Common myeloid progenitor, CD34-positive (primary cell): ENCODE data around the gene NPLOC4.

Source experiments
- CTCF ChIA-PET: fragments of 350-600 bp; sonication (Branson Sonifier 250); formaldehyde crosslinking; loops from one replicate; lab custom pipeline; 2021; ENCODE audit warnings: antibody characterized with exemption; lab: Charles Lee
- POLR2A ChIA-PET: fragments of 350-600 bp; sonication (Branson Sonifier 250); formaldehyde crosslinking; loops from one replicate; lab custom pipeline; 2021; ENCODE audit warnings: antibody characterized with exemption; lab: Charles Lee
- DNase-seq, 3 donors: peaks; one replicate each; pipeline versions ENCODE4 v3.0.0 to v3.0.0-alpha.2; 2013
- H3K27ac ChIP-seq, 2 experiments: 1 replicate in 1 of 2; 2 replicates in 1 of 2; pipeline ENCODE4 v1.7.0; 2013; ENCODE audit warnings: inconsistent platforms in 2 of 2, low read length in 2 of 2, mild to moderate bottlenecking in 2 of 2, low read depth in 1 of 2, moderate library complexity in 1 of 2; ENCODE audit not compliant: severe bottlenecking in 2 of 2, insufficient read depth in 1 of 2, poor library complexity in 1 of 2
- H3K27me3 ChIP-seq, 5 experiments: replicated peaks in 2 of 5; 1 replicate in 3 of 5; 2 replicates in 2 of 5; pipeline versions ENCODE4 v1.6.1 to v1.7.0; 2013; ENCODE audit warnings: low read length in 4 of 5, mild to moderate bottlenecking in 2 of 5, moderate library complexity in 2 of 5, inconsistent platforms in 1 of 5; ENCODE audit not compliant: insufficient read depth in 5 of 5, control insufficient read depth in 4 of 5
- H3K36me3 ChIP-seq, 4 experiments: 1 replicate in 2 of 4; 2 replicates in 2 of 4; pipeline versions ENCODE4 v1.6.1 to v1.7.0; 2013; ENCODE audit warnings: low read length in 3 of 4, control low read depth in 1 of 4, mild to moderate bottlenecking in 1 of 4; ENCODE audit not compliant: control insufficient read depth in 4 of 4, insufficient read depth in 4 of 4
- H3K4me1 ChIP-seq, 4 experiments: 1 replicate in 3 of 4; 2 replicates in 1 of 4; pipeline versions ENCODE4 v1.6.1 to v1.7.1; 2013; ENCODE audit warnings: low read length in 3 of 4, mild to moderate bottlenecking in 3 of 4, control low read depth in 1 of 4, inconsistent platforms in 1 of 4, moderate library complexity in 1 of 4; ENCODE audit not compliant: control insufficient read depth in 4 of 4, insufficient read depth in 4 of 4; ENCODE audit errors: control extremely low read depth in 1 of 4
- H3K4me3 ChIP-seq, 7 experiments: 1 replicate in 4 of 7; 2 replicates in 3 of 7; pipeline versions ENCODE4 v1.5.1 to v1.7.0; 2013; ENCODE audit warnings: mild to moderate bottlenecking in 7 of 7, low read length in 6 of 7, moderate library complexity in 6 of 7, inconsistent platforms in 2 of 7, low read depth in 2 of 7, control low read depth in 1 of 7; ENCODE audit not compliant: insufficient read depth in 4 of 7, control insufficient read depth in 1 of 7; ENCODE audit errors: extremely low read depth in 1 of 7
- H3K9me3 ChIP-seq, 5 experiments: 1 replicate in 4 of 5; 2 replicates in 1 of 5; pipeline versions ENCODE4 v1.6.1 to v1.7.1; 2013; ENCODE audit warnings: low read length in 4 of 5, mild to moderate bottlenecking in 2 of 5, inconsistent platforms in 1 of 5, low read depth in 1 of 5, moderate library complexity in 1 of 5; ENCODE audit not compliant: control insufficient read depth in 4 of 5, insufficient read depth in 2 of 5; ENCODE audit errors: control extremely low read depth in 1 of 5
- WGBS: methylation state at CpG from one replicate; pipeline ENCODE4 v1.1.5; 2013; ENCODE audit not compliant: insufficient coverage; 5-methylcytosine and 5-hydroxymethylcytosine counted together

The NPLOC4 gene

DNA sequence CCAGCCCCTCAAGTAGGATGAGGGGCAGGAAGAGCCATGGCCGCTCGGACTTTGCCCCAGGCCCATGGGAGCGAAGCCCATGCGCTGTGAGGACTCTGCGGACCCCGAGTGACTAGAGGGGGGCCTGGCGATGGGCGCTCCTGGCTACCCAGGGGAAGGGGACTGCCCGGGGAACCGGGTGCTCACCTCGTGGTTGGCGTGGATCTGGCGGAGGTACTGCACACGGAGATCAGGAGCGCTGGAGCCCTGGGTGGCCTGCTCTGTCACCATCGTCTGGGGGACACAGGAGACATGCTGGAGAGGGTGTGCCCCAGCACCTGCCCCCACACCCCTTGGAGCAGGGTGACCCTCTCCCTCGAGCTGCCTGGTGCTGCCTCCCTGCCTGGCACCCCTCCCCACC, 95.8 kb downstream of the NPLOC4 start:
- H3K4me3 ChIP-seq: no peak overlapping the region
- WGBS: 96% methylated on average over 15 of the region's 17 CpGs
- peaks cover 0 to 24% (median 6%) of the 10 kb centered on the region in 5 experiments for H3K27me3 ChIP-seq
- peaks cover 5 to 70% (median 53%) of the 10 kb centered on the region in 4 experiments for H3K36me3 ChIP-seq
- no peak for DNase-seq
- ChIA-PET CTCF (no interaction called here), POLR2A (no interaction called here)
- no peaks in the 10 kb centered on the region for H3K9me3 ChIP-seq
- no peak overlapping the region for H3K27ac ChIP-seq
- H3K4me1 ChIP-seq: peaks cover 0 to 14% (median 7%) of the 10 kb centered on the region in 4 experiments

DNA sequence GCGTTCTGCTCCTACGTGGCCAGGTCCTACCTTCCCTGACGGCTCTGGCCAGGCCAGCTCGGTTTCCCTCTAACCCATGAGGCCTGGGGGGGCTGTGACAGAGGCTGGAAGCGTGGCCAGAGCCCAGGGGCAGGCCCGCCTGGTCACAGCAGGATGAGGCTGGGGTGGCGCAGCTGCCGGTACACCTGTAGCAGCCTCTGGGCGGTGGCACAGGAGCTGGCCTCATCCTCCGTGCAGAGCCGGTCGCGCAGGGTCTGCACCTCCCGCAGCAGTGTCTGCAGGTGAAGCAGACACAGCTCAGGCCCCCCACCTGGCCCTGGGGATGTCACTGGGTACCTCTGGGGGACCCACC, 96.3 kb downstream of the NPLOC4 start:
- peaks cover 5 to 65% (median 48%) of the 10 kb centered on the region in 4 experiments for H3K36me3 ChIP-seq
- WGBS: 98% methylated on average over 14 of the region's 14 CpGs
- no peak overlapping the region for H3K4me3 ChIP-seq
- ChIA-PET POLR2A (no interaction called here), CTCF (interaction anchor here (0.7 kb wide), 1 partner anchor 61 kb away, joined by 3 read pairs; no protein-coding TSS in a partner anchor)
- no peaks in the 10 kb centered on the region for H3K9me3 ChIP-seq
- peaks cover 0 to 14% (median 7%) of the 10 kb centered on the region in 4 experiments for H3K4me1 ChIP-seq
- DNase-seq: no peak
- H3K27me3 ChIP-seq: peaks cover 0 to 29% (median 10%) of the 10 kb centered on the region in 5 experiments
- no peak overlapping the region for H3K27ac ChIP-seq

DNA sequence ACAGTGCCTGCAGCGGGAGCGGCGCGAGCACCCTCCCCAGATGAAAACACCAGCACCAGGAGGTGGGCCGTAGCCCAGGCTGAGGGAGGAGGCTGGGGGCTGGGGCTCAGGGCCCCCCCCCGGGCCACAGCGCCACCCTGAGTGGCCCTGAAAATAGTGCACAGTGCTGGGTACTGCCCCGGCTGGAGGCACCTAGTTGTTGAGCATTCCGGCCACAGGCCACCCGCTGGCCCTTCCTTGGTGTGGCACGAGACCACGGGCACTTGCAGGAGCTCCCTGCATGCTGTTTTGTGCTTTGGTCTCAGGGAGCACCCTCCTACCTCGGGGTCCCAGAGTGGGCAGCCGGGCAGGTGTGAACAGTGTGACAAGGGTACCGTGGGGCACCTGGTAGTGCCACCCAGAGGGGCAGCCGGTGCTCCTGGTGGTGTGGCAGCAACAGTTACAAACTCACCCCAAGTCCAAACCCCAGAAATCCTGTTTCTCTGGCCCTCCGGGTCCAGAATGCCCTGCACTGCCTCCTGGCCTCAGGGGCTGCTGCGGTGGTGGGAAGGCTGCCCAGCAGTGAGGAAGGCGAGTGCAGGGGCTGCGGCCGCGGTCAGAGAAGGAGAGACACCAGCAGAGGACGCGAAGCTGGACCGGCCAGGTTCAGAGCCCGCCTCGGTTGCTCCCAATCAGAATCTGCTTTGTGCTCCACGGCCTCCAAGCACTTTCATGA, 96.8 kb downstream of the NPLOC4 start:
- peaks cover 0 to 14% (median 7%) of the 10 kb centered on the region in 4 experiments for H3K4me1 ChIP-seq
- no peaks in the 10 kb centered on the region for H3K9me3 ChIP-seq
- H3K27me3 ChIP-seq: peaks cover 0 to 34% (median 10%) of the 10 kb centered on the region in 5 experiments
- ChIA-PET CTCF (interaction anchor here (0.7 to 4.1 kb wide), 2 partner anchors 61 to 286 kb away, joined by 3 to 19 read pairs; no protein-coding TSS in a partner anchor), POLR2A (no interaction called here)
- H3K4me3 ChIP-seq: no peak overlapping the region
- WGBS: 97% methylated on average over 25 of the region's 28 CpGs
- H3K36me3 ChIP-seq: peaks cover 3 to 60% (median 43%) of the 10 kb centered on the region in 4 experiments
- H3K27ac ChIP-seq: no peak overlapping the region
- DNase-seq: no peak

DNA sequence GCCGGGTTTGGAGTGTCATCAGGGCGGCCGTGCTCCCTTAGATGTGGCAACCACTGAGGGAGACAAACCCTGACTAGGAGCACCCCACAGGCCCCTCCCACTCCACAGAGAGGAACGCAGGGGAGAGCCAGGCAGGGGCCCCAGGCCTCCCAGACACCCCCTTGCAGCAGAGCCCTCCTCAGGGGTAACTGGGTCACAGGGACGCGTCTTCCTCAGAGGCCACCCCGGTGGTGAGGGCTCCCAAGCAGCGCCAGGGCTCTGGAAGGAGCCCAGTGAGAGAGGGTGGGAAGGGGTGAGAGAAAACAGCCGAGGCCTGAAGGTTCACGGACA, 97.4 kb downstream of the NPLOC4 start:
- peaks cover 0 to 39% (median 10%) of the 10 kb centered on the region in 5 experiments for H3K27me3 ChIP-seq
- ChIA-PET POLR2A (no interaction called here), CTCF (interaction anchor here (0.9 to 4.1 kb wide), 3 partner anchors 55 to 286 kb away, joined by 3 to 19 read pairs (median 6); no protein-coding TSS in a partner anchor)
- H3K36me3 ChIP-seq: peaks cover 2 to 55% (median 39%) of the 10 kb centered on the region in 4 experiments
- no peak overlapping the region for H3K27ac ChIP-seq
- DNase-seq: no peak
- WGBS: 98% methylated on average over 7 of the region's 10 CpGs
- no peak overlapping the region for H3K4me3 ChIP-seq
- peaks cover 0 to 14% (median 7%) of the 10 kb centered on the region in 4 experiments for H3K4me1 ChIP-seq
- H3K9me3 ChIP-seq: no peaks in the 10 kb centered on the region

DNA sequence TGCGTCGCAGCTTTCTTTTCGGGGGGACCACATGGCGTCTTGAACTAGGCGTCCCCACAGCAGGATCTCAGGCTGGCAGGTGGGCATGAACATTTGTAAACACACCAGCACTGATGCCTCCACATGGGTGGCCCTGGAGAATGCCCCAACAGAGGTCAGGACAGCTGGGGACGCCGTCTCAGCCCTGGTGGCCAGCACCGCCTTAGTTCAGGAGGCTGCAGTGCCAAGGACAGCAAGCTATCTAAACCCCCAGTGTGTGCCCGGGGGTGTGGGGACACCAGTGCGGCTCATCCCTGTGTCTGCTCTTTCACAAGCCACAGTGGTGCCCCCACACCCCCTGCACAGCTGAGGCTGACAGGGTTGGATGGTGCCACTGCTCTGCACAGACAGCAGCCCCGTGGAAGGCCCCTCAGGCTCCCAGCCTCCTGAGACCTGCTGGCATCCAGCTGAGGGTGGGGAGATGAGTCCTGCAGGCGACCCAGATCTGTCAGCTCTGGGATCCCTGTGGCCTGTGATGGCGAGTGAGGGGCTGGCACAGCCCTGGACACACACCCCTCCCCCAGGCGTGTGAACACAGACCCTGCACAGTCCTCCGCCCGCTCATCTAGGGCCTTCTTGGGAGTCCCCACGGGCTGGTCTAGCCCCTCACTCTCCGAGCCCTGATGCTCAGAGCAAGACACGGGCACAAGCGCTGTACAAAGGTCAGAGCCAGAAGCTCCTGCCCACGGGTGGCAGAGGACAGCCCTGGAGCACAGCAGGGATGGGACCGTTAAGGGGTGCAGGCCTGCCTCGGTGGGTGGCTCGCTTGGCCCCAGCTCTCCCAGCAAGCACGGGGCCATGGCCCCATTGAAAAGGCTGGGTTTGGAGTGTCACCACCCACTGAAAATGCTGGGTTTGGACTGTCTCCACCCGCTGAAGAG, 98.0 kb downstream of the NPLOC4 start:
- Histone ChIP-seq H3K27ac (no peak overlapping the region), H3K9me3 (no peaks in the 10 kb centered on the region), H3K4me3 (no peak overlapping the region), H3K4me1 (peaks cover 0 to 16% (median 7%) of the 10 kb centered on the region in 4 experiments), H3K27me3 (peaks cover 0 to 43% (median 10%) of the 10 kb centered on the region in 5 experiments), H3K36me3 (peaks cover 0 to 48% (median 33%) of the 10 kb centered on the region in 4 experiments)
- 96% methylated on average over 22 of the region's 26 CpGs for WGBS
- DNase-seq: no peak
- POLR2A ChIA-PET: no interaction called here
- CTCF ChIA-PET: interaction anchor here (0.9 to 4.1 kb wide), 13 partner anchors 11 to 287 kb away, joined by 3 to 19 read pairs (median 3); no protein-coding TSS in a partner anchor

DNA sequence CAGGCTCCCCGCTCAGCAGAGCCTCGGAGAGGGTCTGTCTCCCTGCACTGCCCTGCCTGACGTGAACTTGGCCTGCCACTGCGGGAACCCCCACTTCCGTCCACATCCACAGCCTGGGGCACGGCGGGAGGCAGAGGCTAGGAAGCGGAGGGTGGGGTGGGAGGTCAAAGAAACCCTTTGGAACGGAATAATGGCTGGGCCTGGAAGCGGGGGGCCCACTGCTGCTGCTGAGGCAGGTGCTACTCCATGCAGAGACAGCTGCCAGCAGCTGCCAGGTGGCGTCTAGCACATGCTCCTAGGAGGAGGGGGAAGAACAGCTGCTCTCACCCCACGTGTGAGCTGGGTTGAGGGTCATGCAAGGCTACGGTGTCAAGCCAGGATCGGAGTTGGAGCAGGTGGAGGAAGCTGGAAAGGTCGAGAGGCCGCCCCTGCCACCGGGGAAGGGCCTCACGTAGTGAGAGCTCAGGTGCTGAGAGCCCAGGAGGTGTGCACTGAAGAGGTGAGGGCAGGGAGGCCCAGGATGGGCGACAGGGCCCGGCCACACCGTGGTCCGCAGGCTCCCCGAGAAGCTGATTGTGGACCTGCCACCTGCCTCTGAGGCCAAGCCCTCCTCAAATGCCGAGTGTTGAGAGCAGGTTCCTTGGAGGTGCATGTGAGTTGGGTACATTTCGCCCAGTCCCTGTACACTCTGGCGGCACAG, 98.9 kb downstream of the NPLOC4 start:
- no peak for DNase-seq
- no peak overlapping the region for H3K4me3 ChIP-seq
- peaks cover 0 to 39% (median 29%) of the 10 kb centered on the region in 4 experiments for H3K36me3 ChIP-seq
- H3K27ac ChIP-seq: no peak overlapping the region
- ChIA-PET CTCF (interaction anchor here (0.8 to 4.1 kb wide), 15 partner anchors 10 to 286 kb away, joined by 3 to 19 read pairs (median 3); partner anchors contain the start of gene FSCN2), POLR2A (no interaction called here)
- no peaks in the 10 kb centered on the region for H3K9me3 ChIP-seq
- peaks cover 0 to 19% (median 9%) of the 10 kb centered on the region in 4 experiments for H3K4me1 ChIP-seq
- 85% methylated on average over 16 of the region's 26 CpGs for WGBS
- H3K27me3 ChIP-seq: peaks cover 0 to 49% (median 10%) of the 10 kb centered on the region in 5 experiments
